ENCODE data around the gene KRTAP10-1.

Gene KRTAP10-1

GRCh38 chr21:44516342-44516741 is 23.7 kb downstream of the KRTAP10-1 start:
- DNase-seq (ENCODE audit: low read depth in 1 of 2, low spot score in 1 of 2): no peak

- no peak for DNase-seq (ENCODE audit: low read depth in 1 of 2, low spot score in 1 of 2)
Observed at GRCh38 chr21:44515359-44516165, 24.4 kb downstream of the KRTAP10-1 start.

- no peak for DNase-seq (ENCODE audit: low read depth in 1 of 2, low spot score in 1 of 2)
Observed at GRCh38 chr21:44514746-44515358, 25.1 kb downstream of the KRTAP10-1 start.

- no peak for DNase-seq (ENCODE audit: low read depth in 1 of 2, low spot score in 1 of 2)
Observed at GRCh38 chr21:44514218-44514520, 25.8 kb downstream of the KRTAP10-1 start.

- DNase-seq (ENCODE audit: low read depth in 1 of 2, low spot score in 1 of 2): no peak
Observed at GRCh38 chr21:44513389-44514217, 26.4 kb downstream of the KRTAP10-1 start.

GRCh38 chr21:44512496-44513388 is 27.3 kb downstream of the KRTAP10-1 start:
- no peak for DNase-seq (ENCODE audit: low read depth in 1 of 2, low spot score in 1 of 2)

- no peak for DNase-seq (ENCODE audit: low read depth in 1 of 2, low spot score in 1 of 2)
Observed at GRCh38 chr21:44511938-44512275, 28.1 kb downstream of the KRTAP10-1 start.

GRCh38 chr21:44511219-44511937 is 28.6 kb downstream of the KRTAP10-1 start:
- DNase-seq (ENCODE audit: low read depth in 1 of 2, low spot score in 1 of 2): no peak

GRCh38 chr21:44510508-44511218 is 29.3 kb downstream of the KRTAP10-1 start:
- peak; percentile 71 to 77 for DNase-seq (ENCODE audit: low read depth in 1 of 2, low spot score in 1 of 2)

- no peak for DNase-seq (ENCODE audit: low read depth in 1 of 2, low spot score in 1 of 2)
Observed at GRCh38 chr21:44510109-44510507, 29.9 kb downstream of the KRTAP10-1 start.

GRCh38 chr21:44509539-44509938 is 30.5 kb downstream of the KRTAP10-1 start:
- no peak for DNase-seq (ENCODE audit: low read depth in 1 of 2, low spot score in 1 of 2)

- DNase-seq (ENCODE audit: low read depth in 1 of 2, low spot score in 1 of 2): no peak
Observed at GRCh38 chr21:44508711-44509445, 31.1 kb downstream of the KRTAP10-1 start.

GRCh38 chr21:44508426-44508710 is 31.6 kb downstream of the KRTAP10-1 start:
- DNase-seq (ENCODE audit: low read depth in 1 of 2, low spot score in 1 of 2): no peak

- no peak for DNase-seq (ENCODE audit: low read depth in 1 of 2, low spot score in 1 of 2)
Observed at GRCh38 chr21:44507673-44508425, 32.1 kb downstream of the KRTAP10-1 start.

GRCh38 chr21:44506279-44507255 is 33.4 kb downstream of the KRTAP10-1 start:
- DNase-seq (ENCODE audit: low read depth in 1 of 2, low spot score in 1 of 2): no peak

- DNase-seq (ENCODE audit: low read depth in 1 of 2, low spot score in 1 of 2): no peak
Observed at GRCh38 chr21:44505673-44506278, 34.2 kb downstream of the KRTAP10-1 start.

GRCh38 chr21:44503901-44504399 is 36.0 kb downstream of the KRTAP10-1 start:
- no peak for DNase-seq (ENCODE audit: low read depth in 1 of 2, low spot score in 1 of 2)
